OCI-LY7 (cell line): ENCODE results near the gene TYMP.

Source experiments
- EZH2phosphoT487 ChIP-seq: fragments of 200-600 bp; sonication (generic); IDR thresholded peaks from 2 replicates; pipeline ENCODE4 v1.6.1; 2018; ENCODE audit warnings: low read depth, borderline replicate concordance, mild to moderate bottlenecking, mixed run types, antibody characterized with exemption, low read length, moderate library complexity, mixed read lengths
- TF ChIP-seq, protein P1 (sequence below): fragments of 200-600 bp; sonication (generic); conservative IDR thresholded peaks from 2 replicates; pipeline ENCODE4 v1.5.1; 2014; ENCODE audit warnings: mild to moderate bottlenecking, antibody characterized with exemption, low read length, moderate library complexity, mixed read lengths

DNA sequence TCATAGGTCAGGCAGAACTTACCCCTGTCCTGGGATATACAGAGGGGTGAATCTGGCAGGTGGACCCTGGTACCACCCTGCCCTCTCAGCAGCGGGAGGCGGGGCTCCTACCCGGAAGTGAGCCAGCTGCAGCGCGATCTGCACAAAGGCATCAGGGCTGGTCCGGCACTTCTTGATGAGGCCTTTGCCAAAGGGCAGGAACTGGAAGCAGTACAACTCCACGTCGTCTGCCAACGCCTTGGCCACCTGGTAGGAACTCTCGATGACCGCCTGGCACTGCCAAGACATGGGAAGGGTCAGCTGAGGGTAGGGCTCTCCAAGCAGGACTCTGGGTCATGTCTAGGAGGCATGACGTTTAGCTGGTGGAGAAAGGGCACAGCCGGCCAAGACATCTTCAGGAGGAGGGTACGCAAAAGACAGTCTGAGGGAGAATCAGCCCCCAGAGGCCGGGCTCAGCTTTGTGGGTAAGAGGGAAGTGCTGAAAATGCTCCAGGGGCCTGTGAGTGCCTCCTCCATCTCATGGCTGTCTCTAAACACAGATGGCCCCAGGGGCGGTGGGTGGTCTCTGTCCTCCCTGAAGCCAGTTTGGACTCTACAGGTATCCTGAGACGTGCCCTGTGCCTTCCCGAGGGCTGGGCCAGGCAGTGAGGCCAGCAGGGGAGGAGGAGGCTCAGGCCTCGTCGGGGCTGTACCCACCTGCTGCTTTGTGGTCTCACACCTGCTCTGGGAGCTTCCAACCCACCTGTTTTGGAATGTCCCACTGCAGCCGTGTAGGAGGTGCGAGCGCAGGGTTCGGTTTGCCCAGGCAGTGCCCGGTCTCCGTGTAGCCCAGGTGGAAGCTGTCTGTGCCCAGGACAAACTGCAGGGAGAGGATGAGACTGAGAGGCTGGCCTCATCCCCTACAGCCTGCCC, 41.7 kb upstream of the TYMP start:
- TF ChIP-seq, protein P1, sequence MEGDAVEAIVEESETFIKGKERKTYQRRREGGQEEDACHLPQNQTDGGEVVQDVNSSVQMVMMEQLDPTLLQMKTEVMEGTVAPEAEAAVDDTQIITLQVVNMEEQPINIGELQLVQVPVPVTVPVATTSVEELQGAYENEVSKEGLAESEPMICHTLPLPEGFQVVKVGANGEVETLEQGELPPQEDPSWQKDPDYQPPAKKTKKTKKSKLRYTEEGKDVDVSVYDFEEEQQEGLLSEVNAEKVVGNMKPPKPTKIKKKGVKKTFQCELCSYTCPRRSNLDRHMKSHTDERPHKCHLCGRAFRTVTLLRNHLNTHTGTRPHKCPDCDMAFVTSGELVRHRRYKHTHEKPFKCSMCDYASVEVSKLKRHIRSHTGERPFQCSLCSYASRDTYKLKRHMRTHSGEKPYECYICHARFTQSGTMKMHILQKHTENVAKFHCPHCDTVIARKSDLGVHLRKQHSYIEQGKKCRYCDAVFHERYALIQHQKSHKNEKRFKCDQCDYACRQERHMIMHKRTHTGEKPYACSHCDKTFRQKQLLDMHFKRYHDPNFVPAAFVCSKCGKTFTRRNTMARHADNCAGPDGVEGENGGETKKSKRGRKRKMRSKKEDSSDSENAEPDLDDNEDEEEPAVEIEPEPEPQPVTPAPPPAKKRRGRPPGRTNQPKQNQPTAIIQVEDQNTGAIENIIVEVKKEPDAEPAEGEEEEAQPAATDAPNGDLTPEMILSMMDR = no peak
- TF ChIP-seq EZH2phosphoT487 = no peak
